ENCODE measurements around the gene PRDM2.

Gene PRDM2

GRCh38 chr1:13746342-13746741 lies 46.4 kb downstream of the PRDM2 start:
- FAIRE-seq, result no peak

- FAIRE-seq, result no peak
Measured at GRCh38 chr1:13748610-13749505, 48.9 kb downstream of the PRDM2 start.

- FAIRE-seq, result no peak
Measured at GRCh38 chr1:13749543-13750341, 49.8 kb downstream of the PRDM2 start.

GRCh38 chr1:13751458-13751871 lies 51.5 kb downstream of the PRDM2 start:
- no peak for FAIRE-seq

DNA sequence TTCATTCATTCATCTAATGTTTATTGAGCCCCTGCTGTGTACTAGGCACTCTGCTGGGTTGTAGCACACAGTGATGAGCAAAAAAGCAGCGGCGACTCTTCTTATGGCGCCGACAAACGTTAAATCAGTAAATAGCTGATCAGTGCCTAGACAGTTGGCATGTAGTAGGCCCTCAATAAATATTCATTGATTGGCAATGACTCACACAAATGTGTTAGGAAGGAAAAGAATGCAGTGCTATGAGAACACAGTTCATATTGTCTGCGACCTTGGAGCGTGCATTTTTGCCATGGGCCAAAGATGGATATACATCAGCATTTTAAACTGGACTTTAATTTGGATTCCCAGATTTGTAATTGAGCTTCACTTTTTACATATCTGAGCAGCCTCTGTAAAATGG lies 52.0 kb downstream of the PRDM2 start:
- FAIRE-seq, result no peak

GRCh38 chr1:13752852-13753251 lies 52.9 kb downstream of the PRDM2 start:
- no peak for FAIRE-seq

DNA sequence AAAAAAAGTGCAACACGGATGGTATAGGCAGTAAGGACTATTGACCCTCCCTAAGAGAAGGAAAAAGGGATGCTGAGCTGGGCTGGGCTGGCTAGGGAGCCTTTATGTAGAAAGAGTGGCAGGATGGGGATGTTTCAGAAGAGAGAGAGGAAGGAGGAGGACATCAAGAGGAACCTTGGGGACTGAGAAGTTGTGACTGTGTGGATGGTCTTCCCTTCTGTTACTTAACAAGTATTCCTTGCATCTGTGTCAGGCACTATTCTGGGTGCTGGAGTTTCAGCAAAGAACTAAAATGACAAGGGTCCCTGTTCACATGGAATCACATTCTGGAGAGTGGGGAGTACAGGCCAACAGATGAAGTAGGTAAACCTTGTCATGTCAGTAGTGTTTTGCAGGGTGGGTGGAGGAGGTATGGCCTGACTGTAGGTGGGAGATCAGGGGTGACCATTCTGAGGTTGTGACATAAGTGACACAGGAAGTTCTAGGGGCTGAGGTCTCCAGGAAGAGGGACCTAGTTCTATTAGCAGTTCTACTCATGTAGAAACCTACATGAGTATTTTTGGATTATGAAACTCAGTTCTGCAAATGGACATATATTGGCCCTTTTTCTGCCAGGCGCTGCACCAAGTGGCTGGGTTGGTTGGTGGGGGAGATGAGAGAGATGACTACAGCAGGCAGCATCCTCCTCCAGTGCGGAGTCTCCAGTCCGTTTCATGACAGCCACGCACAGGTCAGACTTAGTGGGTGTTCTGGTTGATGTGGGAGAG lies 53.8 kb downstream of the PRDM2 start:
- no peak for FAIRE-seq

DNA sequence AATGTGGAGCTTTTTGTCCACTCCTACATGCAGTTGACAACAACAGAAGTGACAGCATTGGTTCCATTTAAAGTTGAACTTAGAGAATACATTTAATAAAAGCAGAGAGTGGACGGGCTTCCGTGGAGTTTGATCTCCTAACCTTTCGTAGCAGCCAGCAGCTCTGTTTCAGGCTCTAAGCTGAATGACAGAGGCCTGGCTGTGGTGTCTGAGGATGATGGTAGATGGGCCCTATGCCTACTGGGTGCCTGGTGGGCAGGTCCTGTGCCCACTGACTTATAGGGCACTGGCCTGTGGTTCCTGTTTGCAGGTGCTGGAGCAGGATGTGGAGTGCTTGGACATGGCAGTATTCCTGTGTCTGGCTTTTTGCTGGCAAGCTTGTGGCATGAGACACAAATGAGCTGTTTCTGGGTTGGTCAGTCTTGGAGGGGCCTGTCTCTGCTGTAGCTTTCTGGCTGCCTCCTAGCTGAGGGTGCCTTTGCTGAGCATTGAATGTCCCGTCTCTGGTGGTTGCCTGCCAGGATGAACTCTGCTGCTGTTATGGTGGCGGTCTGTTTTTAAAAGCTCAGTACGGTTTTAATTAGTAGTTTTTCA lies 54.6 kb downstream of the PRDM2 start:
- FAIRE-seq, result no peak

DNA sequence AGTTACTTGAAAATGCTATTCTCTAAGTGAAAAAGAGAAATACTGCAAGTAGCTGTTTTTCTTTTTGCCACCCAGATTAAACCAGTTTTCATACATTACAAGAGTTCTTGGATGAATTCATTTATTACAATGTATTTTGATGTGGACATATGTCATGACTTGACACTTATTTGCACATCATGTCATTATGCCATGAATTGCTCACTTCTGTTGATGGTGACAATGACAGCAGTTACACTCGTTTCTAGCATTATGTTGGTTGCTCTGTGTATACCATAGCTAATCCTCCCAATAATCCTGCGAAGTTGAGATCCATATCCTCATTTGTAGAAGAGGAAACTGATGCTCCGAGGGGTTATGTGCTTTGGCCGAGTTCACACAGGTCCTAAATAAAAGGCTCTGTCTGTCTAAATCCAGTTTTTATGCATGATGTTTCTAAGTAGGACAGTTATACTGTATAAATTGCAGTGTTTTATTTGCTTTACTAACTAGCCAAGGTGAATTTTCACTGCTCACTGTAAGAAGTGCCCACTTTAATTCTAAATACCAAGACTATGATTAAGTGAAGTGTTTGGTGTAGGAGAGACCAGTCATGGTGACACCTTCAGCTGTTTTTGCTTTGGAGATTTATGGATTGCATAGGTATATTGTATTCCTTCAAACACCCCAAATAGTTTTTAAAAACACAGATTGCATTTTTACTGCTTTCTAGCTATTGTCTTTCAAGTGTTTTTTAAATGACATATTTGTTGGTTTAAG lies 56.7 kb downstream of the PRDM2 start:
- FAIRE-seq, result no peak

DNA sequence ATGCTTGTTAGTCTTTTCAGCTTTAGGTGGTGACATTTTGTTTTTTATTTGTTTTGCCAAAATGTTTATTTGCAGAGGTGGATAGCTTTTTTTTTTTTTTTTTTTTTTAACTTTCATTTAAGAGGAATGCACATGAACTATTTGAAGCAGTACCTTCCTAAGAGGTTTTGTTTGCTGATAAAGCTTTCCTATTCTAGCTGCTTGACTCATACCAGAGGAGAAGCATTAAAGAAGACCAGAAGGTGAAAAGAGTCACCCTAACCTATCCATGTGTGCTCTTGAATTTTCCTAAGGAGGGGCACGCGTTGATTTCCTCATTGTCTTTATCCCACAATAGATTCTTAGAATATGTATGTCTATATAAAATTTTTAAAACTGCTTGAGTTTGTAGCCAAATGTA lies 57.7 kb downstream of the PRDM2 start:
- no peak for FAIRE-seq

GRCh38 chr1:13759072-13759471 lies 59.1 kb downstream of the PRDM2 start:
- FAIRE-seq, result no peak

DNA sequence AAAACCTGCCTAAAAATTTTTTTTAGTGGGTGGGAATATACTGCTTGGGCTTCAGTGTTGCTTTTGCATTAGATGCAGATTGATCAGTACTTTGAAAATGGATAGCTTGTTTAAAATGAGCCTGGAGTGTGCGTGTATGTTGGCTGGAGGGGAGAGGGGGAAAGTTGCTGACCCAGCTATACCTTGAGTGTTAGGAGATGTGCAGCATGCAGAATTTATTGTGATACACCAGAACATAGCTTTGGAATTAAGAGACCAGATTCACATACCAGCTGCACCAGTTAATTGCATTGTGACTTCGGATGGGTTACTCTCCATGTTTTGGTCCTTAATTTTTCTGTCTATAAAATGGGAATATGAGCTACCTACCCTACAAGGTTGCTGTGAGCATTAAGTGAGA lies 60.4 kb downstream of the PRDM2 start:
- no peak for FAIRE-seq

- no peak for FAIRE-seq
Measured at GRCh38 chr1:13760921-13761320, 60.9 kb downstream of the PRDM2 start.

- no peak for FAIRE-seq
Measured at GRCh38 chr1:13761883-13762282, 61.9 kb downstream of the PRDM2 start.

DNA sequence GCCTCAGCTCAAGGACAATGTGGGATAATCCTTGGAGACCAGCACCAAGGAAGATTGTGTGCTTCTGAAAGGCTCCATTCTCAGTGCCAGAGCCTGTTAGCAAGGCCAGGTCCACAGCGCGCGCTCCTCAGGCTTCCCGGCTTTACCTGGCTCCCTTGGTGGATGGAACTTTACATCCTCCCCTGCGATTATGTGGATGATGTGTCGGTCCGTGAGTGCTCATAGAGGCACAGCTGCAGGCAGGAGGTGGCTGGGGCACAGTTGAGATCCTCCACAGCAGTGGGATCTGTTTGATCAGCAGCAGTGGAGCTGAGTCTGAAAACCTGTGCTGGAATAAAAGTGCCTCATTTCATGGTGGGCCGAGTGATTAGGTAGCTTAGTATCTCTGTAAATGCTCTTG lies 62.7 kb downstream of the PRDM2 start:
- FAIRE-seq, result no peak

DNA sequence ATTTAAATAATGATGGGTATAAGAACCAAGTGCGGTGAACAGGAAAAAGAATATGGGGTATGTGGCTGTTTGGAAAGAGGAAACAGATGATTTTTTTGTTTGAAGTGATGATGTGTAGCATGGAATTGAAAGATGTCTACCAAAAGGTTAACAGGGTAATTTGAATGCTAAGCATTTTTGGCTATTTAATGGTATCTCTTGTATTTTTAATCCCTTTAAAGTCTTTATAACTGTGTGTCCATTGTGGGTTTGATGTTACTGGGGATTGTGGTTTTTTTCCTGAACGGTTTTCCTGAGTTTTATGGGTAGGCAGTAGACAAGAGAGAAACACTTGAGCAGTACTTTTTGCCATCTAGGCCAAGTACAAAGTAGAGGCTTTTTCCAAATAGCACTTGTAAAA lies 63.2 kb downstream of the PRDM2 start:
- FAIRE-seq, result no peak

DNA sequence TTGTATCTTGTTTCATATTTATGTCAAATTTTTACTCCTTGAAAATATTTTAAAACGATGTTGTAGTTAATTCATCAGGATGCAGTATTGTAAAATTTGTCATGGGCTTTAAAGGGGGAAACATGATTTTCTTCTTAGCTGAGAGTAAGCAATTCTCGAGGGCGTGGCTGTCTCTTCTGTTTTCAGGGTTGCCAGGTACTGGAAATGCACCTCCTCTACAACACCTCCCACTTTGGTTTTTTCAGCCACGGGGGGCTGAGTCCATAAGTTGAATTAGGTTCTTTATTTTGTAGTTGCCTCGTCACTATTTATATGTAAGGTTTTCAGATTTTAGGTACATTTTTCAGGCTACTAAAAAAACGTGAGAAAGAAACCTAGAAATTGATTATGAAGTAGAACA lies 64.0 kb downstream of the PRDM2 start:
- FAIRE-seq, result no peak

DNA sequence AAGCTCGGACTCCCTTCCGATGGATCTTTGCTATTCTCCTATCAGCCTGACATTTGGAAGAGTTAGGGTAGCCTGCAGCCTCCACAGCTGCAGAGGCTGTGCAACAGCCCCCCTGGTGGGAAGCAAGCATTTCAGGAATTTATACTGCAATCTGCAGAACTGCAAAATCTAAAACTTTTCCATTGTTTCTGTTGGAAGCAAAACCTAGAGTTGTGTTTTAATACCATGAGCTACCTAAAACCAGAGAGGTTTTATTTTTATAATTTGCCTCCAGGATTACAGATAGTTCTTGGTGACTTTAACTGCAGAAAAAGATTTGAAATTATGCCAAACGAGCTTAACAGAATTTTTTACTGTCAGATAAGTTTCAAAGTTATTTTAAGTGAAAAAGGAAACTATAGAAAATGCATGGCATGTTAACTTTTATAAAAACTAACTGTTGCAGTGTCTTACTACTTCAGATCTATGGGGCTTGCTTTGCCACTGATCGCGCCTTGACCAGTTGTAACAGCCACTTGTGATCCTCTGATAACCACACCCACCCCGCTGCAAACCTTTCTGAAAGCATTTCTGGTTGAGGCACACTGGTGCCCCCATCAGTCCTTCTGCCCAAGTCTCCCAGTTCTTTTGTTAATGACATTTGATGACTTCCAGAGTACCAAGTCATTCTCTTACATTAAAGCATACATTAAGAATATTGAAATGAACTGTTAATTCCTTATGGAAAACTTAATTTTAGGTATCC lies 64.8 kb downstream of the PRDM2 start:
- no peak for FAIRE-seq

- no peak for FAIRE-seq
Measured at GRCh38 chr1:13766592-13767564, 66.9 kb downstream of the PRDM2 start.

DNA sequence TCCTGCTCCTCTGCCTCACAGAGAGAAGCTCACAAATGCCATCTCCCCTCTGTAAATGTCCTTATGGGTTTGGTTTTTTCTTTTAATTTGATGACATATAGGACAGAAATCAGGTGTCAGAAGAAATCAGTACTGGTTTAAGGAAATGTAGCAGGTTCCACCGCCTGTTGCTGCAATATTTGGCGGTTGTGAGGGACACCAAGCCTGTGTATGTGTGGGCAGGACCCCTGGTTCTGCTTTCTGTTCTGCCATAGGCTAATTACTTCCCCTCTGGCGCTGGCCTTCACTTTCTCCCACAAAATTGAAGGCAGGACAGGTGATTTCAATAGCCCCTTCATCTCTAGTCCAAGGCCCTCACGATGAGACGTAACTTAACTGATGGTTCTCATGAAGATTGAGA lies 69.2 kb downstream of the PRDM2 start:
- FAIRE-seq, result no peak
